WTC11 (cell line): ENCODE data around the gene LUC7L. TPM values are rescaled to one million over a fixed set of nuclear protein-coding genes. Genes with fewer than 3 reads are reported as not detected.

ENCODE experiments used
- ATAC-seq: fragments of 200-7000 bp; cut with Tn5 transposase; 2 replicates; pipeline ENCODE4 v1.10.0; 2021; ENCODE audit warnings: mild to moderate bottlenecking, moderate library complexity
- CTCF ChIA-PET: fragments of 300-600 bp; sonication (Branson Sonifier 250); formaldehyde crosslinking; loops from one replicate; lab custom pipeline; 2021; ENCODE audit warnings: antibody characterized with exemption; lab: Charles Lee
- POLR2A ChIA-PET: fragments of 350-600 bp; sonication (Branson Sonifier 250); formaldehyde crosslinking; loops from one replicate; lab custom pipeline; 2021; ENCODE audit warnings: antibody characterized with exemption; lab: Charles Lee
- DNase-seq: peaks from one replicate; pipeline ENCODE4 v3.0.0; 2021; ENCODE audit warnings: low spot score
- H3K27ac Mint-ChIP-seq: 2 replicates; pipeline ENCODE4 v1.8.0; 2021; ENCODE audit warnings: mixed read lengths
- H3K27me3 Mint-ChIP-seq: 2 replicates; pipeline ENCODE4 v1.8.0; 2021; ENCODE audit warnings: low read depth, mild to moderate bottlenecking, moderate library complexity, mixed read lengths
- H3K36me3 Mint-ChIP-seq: 2 replicates; pipeline ENCODE4 v1.8.0; 2021; ENCODE audit warnings: mixed read lengths
- H3K4me1 Mint-ChIP-seq: 2 replicates; pipeline ENCODE4 v1.8.0; 2022; ENCODE audit warnings: mixed read lengths
- H3K4me3 Mint-ChIP-seq: 2 replicates; pipeline ENCODE4 v1.8.0; 2021; ENCODE audit warnings: mild to moderate bottlenecking, moderate library complexity, mixed read lengths
- H3K9me3 Mint-ChIP-seq: 2 replicates; pipeline ENCODE4 v1.8.0; 2021; ENCODE audit warnings: mixed read lengths
- CBFB ChIP-seq: sonication (generic); formaldehyde crosslinking; IDR thresholded peaks from 2 replicates; pipeline ENCODE4 v1.8.1; 2022; ENCODE audit warnings: mild to moderate bottlenecking, low read depth, missing genetic modification reagents
- MAX ChIP-seq: sonication (generic); formaldehyde crosslinking; IDR thresholded peaks from 2 replicates; pipeline ENCODE4 v1.8.0; 2022; ENCODE audit warnings: mild to moderate bottlenecking, missing genetic modification reagents
- MLX ChIP-seq: sonication (generic); formaldehyde crosslinking; IDR thresholded peaks from 2 replicates; pipeline ENCODE4 v1.8.1; 2023; ENCODE audit warnings: mild to moderate bottlenecking, missing genetic modification reagents, moderate library complexity
- NR3C1 ChIP-seq: sonication (generic); formaldehyde crosslinking; conservative IDR thresholded peaks from 2 replicates; pipeline ENCODE4 v1.8.1; 2023; ENCODE audit warnings: low read depth, mild to moderate bottlenecking, missing genetic modification reagents
- PRRX2 ChIP-seq: fragments of 250-450 bp; sonication (Bioruptor Pico); IDR thresholded peaks from 2 replicates; pipeline ENCODE4 v1.8.0; 2021; ENCODE audit warnings: mild to moderate bottlenecking
- SOX15 ChIP-seq: fragments of 250-450 bp; sonication (Bioruptor Pico); IDR thresholded peaks from 2 replicates; pipeline ENCODE4 v1.9.0; 2021; ENCODE audit warnings: mild to moderate bottlenecking
- TP53 ChIP-seq: sonication (generic); formaldehyde crosslinking; IDR thresholded peaks from 2 replicates; pipeline ENCODE4 v1.8.1; 2023; ENCODE audit warnings: mild to moderate bottlenecking, missing genetic modification reagents
- ZNF232 ChIP-seq: sonication (generic); formaldehyde crosslinking; IDR thresholded peaks from 2 replicates; pipeline ENCODE4 v1.8.0; 2022; ENCODE audit warnings: mild to moderate bottlenecking, missing genetic modification reagents
- ZNF263 ChIP-seq: sonication (generic); formaldehyde crosslinking; IDR thresholded peaks from 2 replicates; pipeline ENCODE4 v1.8.1; 2022; ENCODE audit warnings: low read depth, mild to moderate bottlenecking, moderate library complexity, missing genetic modification reagents
- ZNF423 ChIP-seq: fragments of 250-450 bp; sonication (Bioruptor Pico); IDR thresholded peaks from 2 replicates; pipeline ENCODE4 v2.1.2; 2022; ENCODE audit warnings: mild to moderate bottlenecking, moderate library complexity
- ZNF512 ChIP-seq: sonication (generic); formaldehyde crosslinking; IDR thresholded peaks from 2 replicates; pipeline ENCODE4 v1.8.1; 2022; ENCODE audit warnings: missing genetic modification reagents, borderline replicate concordance
- total RNA-seq: library from RNA; stranded (reverse); gene quantifications from 3 replicates; pipeline ENCODE4 v1.2.3, GENCODE V29; 2021
- TF ChIP-seq, protein P1 (sequence below): sonication (generic); formaldehyde crosslinking; IDR thresholded peaks from 2 replicates; pipeline ENCODE4 v1.8.0; 2023; ENCODE audit warnings: mild to moderate bottlenecking, missing genetic modification reagents
- TF ChIP-seq, protein P2 (sequence below): sonication (generic); formaldehyde crosslinking; IDR thresholded peaks from 2 replicates; pipeline ENCODE4 v1.8.0; 2023; ENCODE audit warnings: missing genetic modification reagents, mild to moderate bottlenecking, borderline replicate concordance
- TF ChIP-seq, protein P3 (sequence below): fragments of 200-600 bp; IDR thresholded peaks from 2 replicates; pipeline ENCODE4 v1.8.0; 2022; ENCODE audit warnings: antibody characterized with exemption
- TF ChIP-seq, protein P4 (sequence below): sonication (generic); formaldehyde crosslinking; IDR thresholded peaks from 2 replicates; pipeline ENCODE4 v1.8.1; 2023; ENCODE audit warnings: mild to moderate bottlenecking, missing genetic modification reagents, moderate library complexity
- TF ChIP-seq, protein P5 (sequence below): sonication (generic); formaldehyde crosslinking; IDR thresholded peaks from 2 replicates; pipeline ENCODE4 v1.8.1; 2023; ENCODE audit warnings: mild to moderate bottlenecking, moderate library complexity, missing genetic modification reagents

Gene LUC7L
- total RNA-seq, 1 experiment from 2014 or later: 111 TPM

GRCh38 chr16:262121-262745 is 33.0 kb upstream of the LUC7L start:
- H3K27me3 Mint-ChIP-seq: no peaks in the 10 kb centered on the region
- DNase-seq (no peak), ATAC-seq (no peak)
- H3K27ac Mint-ChIP-seq: no peak overlapping the region; the same call in 1 of the 2 replicates
- H3K36me3 Mint-ChIP-seq: peaks cover 13% of the 10 kb centered on the region
- ChIA-PET CTCF (interaction anchor here (0.5 kb wide), 1 partner anchor 59 kb away, joined by 3 read pairs; no protein-coding TSS in a partner anchor), POLR2A (no interaction called here)
- no peaks in the 10 kb centered on the region for H3K9me3 Mint-ChIP-seq
- TF ChIP-seq PRRX2 (CRISPR knock-in tag) (no peak), ZNF232 (no peak), ZNF512 (no peak)
- H3K4me3 Mint-ChIP-seq: no peak overlapping the region
- H3K4me1 Mint-ChIP-seq: no peaks in the 10 kb centered on the region

DNA sequence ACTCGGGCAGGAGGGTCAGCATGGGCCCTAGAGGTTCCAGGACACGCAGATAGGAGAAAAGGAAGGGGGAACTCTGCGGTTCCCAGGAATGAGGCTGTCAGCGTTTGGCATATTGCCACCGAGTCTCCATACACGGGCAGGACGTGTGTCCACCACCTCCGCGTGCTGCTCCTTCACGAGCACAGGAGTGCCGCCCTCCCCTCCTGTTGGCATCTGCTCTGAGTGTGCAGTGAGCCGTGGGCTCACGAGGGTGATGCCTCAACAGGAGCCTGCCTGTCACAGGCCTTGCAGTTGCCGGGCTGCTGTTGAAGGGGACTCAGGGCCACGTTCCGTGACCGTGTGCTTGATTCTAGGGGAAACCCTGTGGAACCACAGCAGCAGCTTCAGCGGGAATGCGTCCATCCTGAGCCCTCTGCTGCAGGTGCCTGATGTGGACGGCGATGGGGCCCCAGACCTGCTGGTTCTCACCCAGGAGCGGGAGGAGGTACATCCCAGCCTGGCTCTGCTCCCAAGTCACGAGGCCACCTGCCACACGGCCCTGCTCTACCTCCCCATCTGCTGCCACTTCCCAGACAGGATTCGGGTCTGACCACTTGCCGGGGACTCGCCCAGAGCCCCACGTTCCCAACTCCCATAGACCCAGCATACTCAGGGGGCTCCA is 31.9 kb upstream of the LUC7L start:
- H3K9me3 Mint-ChIP-seq: no peaks in the 10 kb centered on the region
- ATAC-seq: no peak
- POLR2A ChIA-PET: no interaction called here
- peaks cover 14% of the 10 kb centered on the region for H3K36me3 Mint-ChIP-seq
- H3K27ac Mint-ChIP-seq: no peak overlapping the region
- DNase-seq: no peak
- CTCF ChIA-PET: no interaction called here
- no peaks in the 10 kb centered on the region for H3K4me1 Mint-ChIP-seq
- no peak overlapping the region for H3K4me3 Mint-ChIP-seq
- H3K27me3 Mint-ChIP-seq: no peaks in the 10 kb centered on the region
- TF ChIP-seq, protein P1, sequence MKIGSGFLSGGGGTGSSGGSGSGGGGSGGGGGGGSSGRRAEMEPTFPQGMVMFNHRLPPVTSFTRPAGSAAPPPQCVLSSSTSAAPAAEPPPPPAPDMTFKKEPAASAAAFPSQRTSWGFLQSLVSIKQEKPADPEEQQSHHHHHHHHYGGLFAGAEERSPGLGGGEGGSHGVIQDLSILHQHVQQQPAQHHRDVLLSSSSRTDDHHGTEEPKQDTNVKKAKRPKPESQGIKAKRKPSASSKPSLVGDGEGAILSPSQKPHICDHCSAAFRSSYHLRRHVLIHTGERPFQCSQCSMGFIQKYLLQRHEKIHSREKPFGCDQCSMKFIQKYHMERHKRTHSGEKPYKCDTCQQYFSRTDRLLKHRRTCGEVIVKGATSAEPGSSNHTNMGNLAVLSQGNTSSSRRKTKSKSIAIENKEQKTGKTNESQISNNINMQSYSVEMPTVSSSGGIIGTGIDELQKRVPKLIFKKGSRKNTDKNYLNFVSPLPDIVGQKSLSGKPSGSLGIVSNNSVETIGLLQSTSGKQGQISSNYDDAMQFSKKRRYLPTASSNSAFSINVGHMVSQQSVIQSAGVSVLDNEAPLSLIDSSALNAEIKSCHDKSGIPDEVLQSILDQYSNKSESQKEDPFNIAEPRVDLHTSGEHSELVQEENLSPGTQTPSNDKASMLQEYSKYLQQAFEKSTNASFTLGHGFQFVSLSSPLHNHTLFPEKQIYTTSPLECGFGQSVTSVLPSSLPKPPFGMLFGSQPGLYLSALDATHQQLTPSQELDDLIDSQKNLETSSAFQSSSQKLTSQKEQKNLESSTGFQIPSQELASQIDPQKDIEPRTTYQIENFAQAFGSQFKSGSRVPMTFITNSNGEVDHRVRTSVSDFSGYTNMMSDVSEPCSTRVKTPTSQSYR (CRISPR knock-in tag): no peak
- TF ChIP-seq NR3C1 (no peak), ZNF423 (CRISPR knock-in tag) (no peak), ZNF263 (CRISPR knock-in tag) (no peak), CBFB (no peak), SOX15 (CRISPR knock-in tag) (no peak), MAX (CRISPR knock-in tag) (no peak), TP53 (CRISPR knock-in tag) (no peak), MLX (CRISPR knock-in tag) (no peak)
- TF ChIP-seq, protein P2, sequence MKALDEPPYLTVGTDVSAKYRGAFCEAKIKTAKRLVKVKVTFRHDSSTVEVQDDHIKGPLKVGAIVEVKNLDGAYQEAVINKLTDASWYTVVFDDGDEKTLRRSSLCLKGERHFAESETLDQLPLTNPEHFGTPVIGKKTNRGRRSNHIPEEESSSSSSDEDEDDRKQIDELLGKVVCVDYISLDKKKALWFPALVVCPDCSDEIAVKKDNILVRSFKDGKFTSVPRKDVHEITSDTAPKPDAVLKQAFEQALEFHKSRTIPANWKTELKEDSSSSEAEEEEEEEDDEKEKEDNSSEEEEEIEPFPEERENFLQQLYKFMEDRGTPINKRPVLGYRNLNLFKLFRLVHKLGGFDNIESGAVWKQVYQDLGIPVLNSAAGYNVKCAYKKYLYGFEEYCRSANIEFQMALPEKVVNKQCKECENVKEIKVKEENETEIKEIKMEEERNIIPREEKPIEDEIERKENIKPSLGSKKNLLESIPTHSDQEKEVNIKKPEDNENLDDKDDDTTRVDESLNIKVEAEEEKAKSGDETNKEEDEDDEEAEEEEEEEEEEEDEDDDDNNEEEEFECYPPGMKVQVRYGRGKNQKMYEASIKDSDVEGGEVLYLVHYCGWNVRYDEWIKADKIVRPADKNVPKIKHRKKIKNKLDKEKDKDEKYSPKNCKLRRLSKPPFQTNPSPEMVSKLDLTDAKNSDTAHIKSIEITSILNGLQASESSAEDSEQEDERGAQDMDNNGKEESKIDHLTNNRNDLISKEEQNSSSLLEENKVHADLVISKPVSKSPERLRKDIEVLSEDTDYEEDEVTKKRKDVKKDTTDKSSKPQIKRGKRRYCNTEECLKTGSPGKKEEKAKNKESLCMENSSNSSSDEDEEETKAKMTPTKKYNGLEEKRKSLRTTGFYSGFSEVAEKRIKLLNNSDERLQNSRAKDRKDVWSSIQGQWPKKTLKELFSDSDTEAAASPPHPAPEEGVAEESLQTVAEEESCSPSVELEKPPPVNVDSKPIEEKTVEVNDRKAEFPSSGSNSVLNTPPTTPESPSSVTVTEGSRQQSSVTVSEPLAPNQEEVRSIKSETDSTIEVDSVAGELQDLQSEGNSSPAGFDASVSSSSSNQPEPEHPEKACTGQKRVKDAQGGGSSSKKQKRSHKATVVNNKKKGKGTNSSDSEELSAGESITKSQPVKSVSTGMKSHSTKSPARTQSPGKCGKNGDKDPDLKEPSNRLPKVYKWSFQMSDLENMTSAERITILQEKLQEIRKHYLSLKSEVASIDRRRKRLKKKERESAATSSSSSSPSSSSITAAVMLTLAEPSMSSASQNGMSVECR (CRISPR knock-in tag): no peak
- TF ChIP-seq, protein P3, sequence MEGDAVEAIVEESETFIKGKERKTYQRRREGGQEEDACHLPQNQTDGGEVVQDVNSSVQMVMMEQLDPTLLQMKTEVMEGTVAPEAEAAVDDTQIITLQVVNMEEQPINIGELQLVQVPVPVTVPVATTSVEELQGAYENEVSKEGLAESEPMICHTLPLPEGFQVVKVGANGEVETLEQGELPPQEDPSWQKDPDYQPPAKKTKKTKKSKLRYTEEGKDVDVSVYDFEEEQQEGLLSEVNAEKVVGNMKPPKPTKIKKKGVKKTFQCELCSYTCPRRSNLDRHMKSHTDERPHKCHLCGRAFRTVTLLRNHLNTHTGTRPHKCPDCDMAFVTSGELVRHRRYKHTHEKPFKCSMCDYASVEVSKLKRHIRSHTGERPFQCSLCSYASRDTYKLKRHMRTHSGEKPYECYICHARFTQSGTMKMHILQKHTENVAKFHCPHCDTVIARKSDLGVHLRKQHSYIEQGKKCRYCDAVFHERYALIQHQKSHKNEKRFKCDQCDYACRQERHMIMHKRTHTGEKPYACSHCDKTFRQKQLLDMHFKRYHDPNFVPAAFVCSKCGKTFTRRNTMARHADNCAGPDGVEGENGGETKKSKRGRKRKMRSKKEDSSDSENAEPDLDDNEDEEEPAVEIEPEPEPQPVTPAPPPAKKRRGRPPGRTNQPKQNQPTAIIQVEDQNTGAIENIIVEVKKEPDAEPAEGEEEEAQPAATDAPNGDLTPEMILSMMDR: no peak
- TF ChIP-seq, protein P4, sequence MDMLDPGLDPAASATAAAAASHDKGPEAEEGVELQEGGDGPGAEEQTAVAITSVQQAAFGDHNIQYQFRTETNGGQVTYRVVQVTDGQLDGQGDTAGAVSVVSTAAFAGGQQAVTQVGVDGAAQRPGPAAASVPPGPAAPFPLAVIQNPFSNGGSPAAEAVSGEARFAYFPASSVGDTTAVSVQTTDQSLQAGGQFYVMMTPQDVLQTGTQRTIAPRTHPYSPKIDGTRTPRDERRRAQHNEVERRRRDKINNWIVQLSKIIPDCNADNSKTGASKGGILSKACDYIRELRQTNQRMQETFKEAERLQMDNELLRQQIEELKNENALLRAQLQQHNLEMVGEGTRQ: no peak
- TF ChIP-seq, protein P5, sequence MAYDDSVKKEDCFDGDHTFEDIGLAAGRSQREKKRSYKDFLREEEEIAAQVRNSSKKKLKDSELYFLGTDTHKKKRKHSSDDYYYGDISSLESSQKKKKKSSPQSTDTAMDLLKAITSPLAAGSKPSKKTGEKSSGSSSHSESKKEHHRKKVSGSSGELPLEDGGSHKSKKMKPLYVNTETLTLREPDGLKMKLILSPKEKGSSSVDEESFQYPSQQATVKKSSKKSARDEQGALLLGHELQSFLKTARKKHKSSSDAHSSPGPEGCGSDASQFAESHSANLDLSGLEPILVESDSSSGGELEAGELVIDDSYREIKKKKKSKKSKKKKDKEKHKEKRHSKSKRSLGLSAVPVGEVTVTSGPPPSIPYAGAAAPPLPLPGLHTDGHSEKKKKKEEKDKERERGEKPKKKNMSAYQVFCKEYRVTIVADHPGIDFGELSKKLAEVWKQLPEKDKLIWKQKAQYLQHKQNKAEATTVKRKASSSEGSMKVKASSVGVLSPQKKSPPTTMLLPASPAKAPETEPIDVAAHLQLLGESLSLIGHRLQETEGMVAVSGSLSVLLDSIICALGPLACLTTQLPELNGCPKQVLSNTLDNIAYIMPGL: no peak
